ENCODE results near the gene DUSP5. TPM values are rescaled to one million over a fixed set of nuclear protein-coding genes. Genes with fewer than 3 reads are reported as not detected.

Gene DUSP5
- polyA plus RNA-seq, 3 donors, result 2.0 to 65.3 (median 3.9) TPM

GRCh38 chr10:110461088-110461487, 36.6 kb upstream of the DUSP5 start:
- Histone ChIP-seq H3K4me3 (replicated peaks in 1 of 3; ENCODE audit: low read depth in 2 of 3, low read length in 3 of 3) (no peak overlapping the region), H3K36me3 (replicated peaks in 1 of 2; ENCODE audit: control insufficient read depth in 1 of 2, insufficient read depth in 2 of 2, low read length in 2 of 2) (no peaks in the 10 kb centered on the region), H4K20me1 (ENCODE audit: insufficient read depth, low read length) (no peaks in the 10 kb centered on the region), H3K4me1 (ENCODE audit: control insufficient read depth in 1 of 2, insufficient read depth in 2 of 2, low read length in 2 of 2) (no peaks in the 10 kb centered on the region), H3K79me2 (ENCODE audit: insufficient read depth, low read length) (no peaks in the 10 kb centered on the region), H3K9ac (ENCODE audit: insufficient read depth, low read length, poor library complexity, severe bottlenecking) (no peak overlapping the region), H3K27ac (ENCODE audit: low read depth in 1 of 2, low read length in 2 of 2) (no peak overlapping the region), H2AFZ (ENCODE audit: insufficient read depth, low read depth, low read length, poor library complexity, severe bottlenecking) (no peak overlapping the region), H3K27me3 (ENCODE audit: control insufficient read depth in 2 of 2, insufficient read depth in 2 of 2, low read length in 2 of 2) (no peaks in the 10 kb centered on the region), H3K4me2 (replicated peaks; ENCODE audit: extremely low read depth, low read length, poor library complexity, severe bottlenecking) (no peak overlapping the region), H3K9me3 (replicated peaks in 1 of 2; ENCODE audit: control insufficient read depth in 1 of 2, insufficient read depth in 1 of 2, low read length in 2 of 2) (no peaks in the 10 kb centered on the region)
- TF ChIP-seq CTCF (IDR thresholded peaks at IDR 0.05), result no peak
- Mint-ChIP-seq H3K27me3 (ENCODE audit: low read depth in 3 of 3) (peaks cover 2 to 8% (median 6%) of the 10 kb centered on the region in 3 donors), H3K9me3 (no peaks in the 10 kb centered on the region), H3K36me3 (no peaks in the 10 kb centered on the region), H3K4me1 (peaks cover 15% of the 10 kb centered on the region), H3K27ac (no peak overlapping the region), H3K4me3 (no peak overlapping the region)
- WGBS (ENCODE audit: insufficient coverage), result 86% methylated on average over 5 of the region's 7 CpGs
- intact Hi-C loops (cut with micrococcal nuclease), result no loop called here
- no peak for DNase-seq

- peaks cover 15% of the 10 kb centered on the region for H3K4me1 Mint-ChIP-seq
- Histone ChIP-seq H3K79me2 (ENCODE audit: insufficient read depth, low read length) (no peaks in the 10 kb centered on the region), H3K4me1 (ENCODE audit: control insufficient read depth in 1 of 2, insufficient read depth in 2 of 2, low read length in 2 of 2) (no peaks in the 10 kb centered on the region)
These were observed 36.2 kb upstream of the DUSP5 start for GRCh38 chr10:110461530-110461929.

More at GRCh38 chr10:110461530-110461929, 36.2 kb upstream of the DUSP5 start:
- no CpG with 5 or more reads among the region's 2 CpGs for WGBS (ENCODE audit: insufficient coverage)
- no peak overlapping the region for H3K27ac ChIP-seq (ENCODE audit: low read depth in 1 of 2, low read length in 2 of 2)
- no peak for TF ChIP-seq CTCF (IDR thresholded peaks at IDR 0.05)
- H3K36me3 Mint-ChIP-seq, result no peaks in the 10 kb centered on the region
- H3K27me3 Mint-ChIP-seq (ENCODE audit: low read depth in 3 of 3), result peaks cover 0 to 7% (median 6%) of the 10 kb centered on the region in 3 donors
- H3K4me3 Mint-ChIP-seq, result no peak overlapping the region
- peak overlapping the region in 1 of 7 donors; percentile 22 for H3K27ac Mint-ChIP-seq
- no peaks in the 10 kb centered on the region for H4K20me1 ChIP-seq (ENCODE audit: insufficient read depth, low read length)
- H3K36me3 ChIP-seq (replicated peaks in 1 of 2; ENCODE audit: control insufficient read depth in 1 of 2, insufficient read depth in 2 of 2, low read length in 2 of 2), result no peaks in the 10 kb centered on the region
- H3K4me2 ChIP-seq (replicated peaks; ENCODE audit: extremely low read depth, low read length, poor library complexity, severe bottlenecking), result no peak overlapping the region
- H2AFZ ChIP-seq (ENCODE audit: insufficient read depth, low read depth, low read length, poor library complexity, severe bottlenecking), result no peak overlapping the region
- no peak overlapping the region for H3K9ac ChIP-seq (ENCODE audit: insufficient read depth, low read length, poor library complexity, severe bottlenecking)
- DNase-seq, result no peak
- no peaks in the 10 kb centered on the region for H3K9me3 ChIP-seq (replicated peaks in 1 of 2; ENCODE audit: control insufficient read depth in 1 of 2, insufficient read depth in 1 of 2, low read length in 2 of 2)
- no peaks in the 10 kb centered on the region for H3K9me3 Mint-ChIP-seq
- H3K27me3 ChIP-seq (ENCODE audit: control insufficient read depth in 2 of 2, insufficient read depth in 2 of 2, low read length in 2 of 2), result no peaks in the 10 kb centered on the region
- no peak overlapping the region for H3K4me3 ChIP-seq (replicated peaks in 1 of 3; ENCODE audit: low read depth in 2 of 3, low read length in 3 of 3)
- intact Hi-C loops (cut with micrococcal nuclease), result no loop called here
